ENCODE results near the gene CD247.

Gene CD247

GRCh38 chr1:167473761-167474160 lies 44.6 kb downstream of the CD247 start (continued):
- TF ChIP-seq CREB5 (CRISPR knock-in tag; IDR thresholded peaks at IDR 0.05; ENCODE audit: low read depth), result no peak
- no peak for TF ChIP-seq ZC3H10 (CRISPR knock-in tag; IDR thresholded peaks at IDR 0.05)
- TF ChIP-seq GLIS3 (CRISPR knock-in tag; IDR thresholded peaks at IDR 0.05), result no peak
- no peak for TF ChIP-seq POU6F1 (CRISPR knock-in tag; IDR thresholded peaks at IDR 0.05; ENCODE audit: borderline replicate concordance, low read depth)
- no peak for TF ChIP-seq ISL1 (CRISPR knock-in tag; IDR thresholded peaks at IDR 0.05)
- TF ChIP-seq SNAI2 (CRISPR knock-in tag; IDR thresholded peaks at IDR 0.05), result no peak
- TF ChIP-seq BACH2 (CRISPR knock-in tag; IDR thresholded peaks at IDR 0.05; ENCODE audit: borderline replicate concordance), result no peak
- no peak for TF ChIP-seq TOX (CRISPR knock-in tag; IDR thresholded peaks at IDR 0.05; ENCODE audit: borderline replicate concordance)
- TF ChIP-seq RARB (CRISPR knock-in tag; IDR thresholded peaks at IDR 0.05), result no peak

GRCh38 chr1:167472752-167473521 lies 45.4 kb downstream of the CD247 start:
- TF ChIP-seq PPARA (CRISPR knock-in tag; IDR thresholded peaks at IDR 0.05; ENCODE audit: borderline replicate concordance) (no peak), ZNF70 (CRISPR knock-in tag; IDR thresholded peaks at IDR 0.05) (no peak), ZNF8 (CRISPR knock-in tag; IDR thresholded peaks at IDR 0.05) (no peak)
- no peak; the same call in 2 of the 3 replicates for ATAC-seq

- TF ChIP-seq ESRRG (CRISPR knock-in tag; IDR thresholded peaks at IDR 0.05), result no peak
- TF ChIP-seq CSRNP3 (CRISPR knock-in tag; IDR thresholded peaks at IDR 0.05), result no peak
- ATAC-seq, result no peak
Observed at GRCh38 chr1:167471568-167471967, 46.8 kb downstream of the CD247 start.

GRCh38 chr1:167469280-167469965 lies 48.9 kb downstream of the CD247 start:
- TF ChIP-seq CSDC2 (CRISPR knock-in tag; IDR thresholded peaks at IDR 0.05), result no peak
- no peak for TF ChIP-seq ZC3H10 (CRISPR knock-in tag; IDR thresholded peaks at IDR 0.05)
- TF ChIP-seq GLIS3 (CRISPR knock-in tag; IDR thresholded peaks at IDR 0.05), result no peak
- TF ChIP-seq ZFP30 (CRISPR knock-in tag; IDR thresholded peaks at IDR 0.05), result no peak
- TF ChIP-seq ARNTL (CRISPR knock-in tag; IDR thresholded peaks at IDR 0.05; ENCODE audit: borderline replicate concordance, low read depth), result no peak
- no peak for TF ChIP-seq ESRRG (CRISPR knock-in tag; IDR thresholded peaks at IDR 0.05)
- no peak for TF ChIP-seq POU6F1 (CRISPR knock-in tag; IDR thresholded peaks at IDR 0.05; ENCODE audit: borderline replicate concordance, low read depth)
- no peak for TF ChIP-seq PATZ1 (CRISPR knock-in tag; IDR thresholded peaks at IDR 0.05; ENCODE audit: borderline replicate concordance)
- no peak for ATAC-seq
